ENCODE measurements around the gene KRT76.

DNA sequence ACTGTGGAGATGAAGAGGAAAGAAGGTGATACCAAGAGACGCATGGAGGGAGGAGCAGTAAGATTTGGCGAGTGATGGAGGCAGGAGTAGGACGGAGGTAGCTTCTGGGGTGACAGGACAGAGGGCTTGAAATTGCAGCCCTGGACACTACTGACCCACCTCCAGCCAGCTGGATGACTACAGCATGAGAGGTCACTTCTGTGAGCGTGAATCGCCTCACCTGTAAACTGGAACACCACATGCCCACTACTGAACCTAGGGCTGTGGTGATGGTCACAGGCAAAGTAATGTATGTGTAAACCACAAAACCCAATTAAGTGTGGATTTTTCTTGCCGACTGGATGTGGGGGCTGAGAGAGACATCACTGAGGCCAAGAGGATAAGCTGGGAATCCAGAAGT is 43.4 kb upstream of the KRT76 start:
- TF ChIP-seq SIN3A (IDR thresholded peaks at IDR 0.05; ENCODE audit: borderline replicate concordance, insufficient read depth, low read length) (no peak), FOXP2 (optimal IDR thresholded peaks at IDR 0.05; ENCODE audit: borderline replicate concordance, extremely low read depth, extremely low read length, insufficient read depth) (no peak), POLR2AphosphoS5 (IDR thresholded peaks at IDR 0.05; ENCODE audit: low read depth, low read length) (no peak)
